GM12892 (cell line): ENCODE measurements around the gene PLA2G6.

Source experiments
- POLR2A ChIP-seq: IDR thresholded peaks from 2 replicates; pipeline ENCODE4 v1.6.1; 2011; ENCODE audit warnings: low read depth, low read length, control low read depth
- POLR2AphosphoS5 ChIP-seq: IDR thresholded peaks from 2 replicates; pipeline ENCODE4 v1.6.1; 2011; ENCODE audit warnings: low read depth, low read length, control low read depth

DNA sequence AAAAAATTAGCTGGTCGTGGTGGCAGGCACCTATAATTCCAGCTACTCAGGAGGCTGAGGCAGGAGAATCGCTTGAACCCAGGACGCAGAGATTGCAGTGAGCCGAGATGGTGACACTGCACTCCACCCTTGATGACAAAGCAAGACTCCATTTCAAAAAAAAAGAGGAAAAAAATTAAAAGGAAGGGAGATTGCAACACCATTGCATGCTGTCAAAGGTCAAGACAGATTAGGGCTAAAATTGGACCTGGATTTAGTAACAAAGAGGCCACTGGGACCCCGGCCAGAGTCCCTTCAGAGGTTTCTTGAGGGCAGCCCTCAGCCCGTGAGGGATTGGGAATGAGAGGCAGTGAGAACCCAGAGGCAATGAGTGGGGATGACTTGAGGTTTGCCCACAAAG lies 11.9 kb upstream of the PLA2G6 start:
- TF ChIP-seq POLR2AphosphoS5 = no peak
- TF ChIP-seq POLR2A = no peak
